A549 (cell line): Measurements from ENCODE around the gene C2CD2.

Experiments used
- CTCF ChIP-seq: fragments of >200 bp; sonication (Bioruptor Twin); formaldehyde crosslinking; IDR thresholded peaks from 3 replicates; pipeline ENCODE4 v1.5.1; 2016
- EHMT2 ChIP-seq: fragments of 200-600 bp; sonication (generic); IDR thresholded peaks from 2 replicates; pipeline ENCODE4 v1.6.1; 2016; ENCODE audit warnings: antibody characterized with exemption, low read depth, mild to moderate bottlenecking, moderate library complexity
- EP300 ChIP-seq, 2 experiments: fragments of >200 bp; sonication (Bioruptor Twin); formaldehyde crosslinking; IDR thresholded peaks; 2 replicates in 1 of 2; 3 replicates in 1 of 2; pipeline ENCODE4 v1.6.1; 2016 to 2017
- FOSL2 ChIP-seq, 2 experiments: fragments of 450-650 bp in 1 of 2; fragments of >200 bp in 1 of 2; sonication (Bioruptor Twin) in 1 of 2; formaldehyde crosslinking; IDR thresholded peaks; 2 replicates each; pipeline versions ENCODE4 v1.5.0 to v1.6.1; 2016 to 2020; ENCODE audit warnings: mild to moderate bottlenecking in 1 of 2, moderate library complexity in 1 of 2
- JUNB ChIP-seq: fragments of >200 bp; sonication (Bioruptor Twin); formaldehyde crosslinking; IDR thresholded peaks from 2 replicates; pipeline ENCODE4 v1.6.1; 2016
- NFE2L2 ChIP-seq: fragments of 150-350 bp; conservative IDR thresholded peaks from 2 replicates; pipeline ENCODE4 v1.6.1; 2014; ENCODE audit warnings: low read length
- POLR2A ChIP-seq: IDR thresholded peaks from 2 replicates; pipeline ENCODE4 v1.6.1; 2012; ENCODE audit warnings: mild to moderate bottlenecking, low read length
- RAD21 ChIP-seq, 2 experiments: fragments of >200 bp in 1 of 2; sonication (Bioruptor Twin) in 1 of 2; formaldehyde crosslinking in 1 of 2; IDR thresholded peaks in 1 of 2; conservative IDR thresholded peaks in 1 of 2; 2 replicates in 1 of 2; 3 replicates in 1 of 2; pipeline ENCODE4 v1.6.1; 2012 to 2018; ENCODE audit warnings: inconsistent platforms in 1 of 2
- USF2 ChIP-seq: fragments of 450-650 bp; IDR thresholded peaks from 2 replicates; pipeline ENCODE4 v1.6.1; 2014; ENCODE audit warnings: antibody characterized with exemption

- TF ChIP-seq POLR2A (no peak), FOSL2 (IDR thresholded peaks at IDR 0.05) (no peak), FOSL2 (CRISPR knock-in tag; IDR thresholded peaks at IDR 0.05) (no peak), USF2 (no peak), CTCF (no peak), EP300 (IDR thresholded peaks at IDR 0.05) (no peak), JUNB (no peak), RAD21 (conservative IDR thresholded peaks at IDR 0.05 in 1 of 2, IDR thresholded peaks at IDR 0.05 in 1 of 2) (no peak), EHMT2 (no peak), NFE2L2 (no peak)
Observed at GRCh38 chr21:41869771-41870170, 84.0 kb downstream of the C2CD2 start.
